Hematopoietic multipotent progenitor cell treated with erythropoietin and hydrocortisone succinate and interleukin-3 and kit ligand, for 17 days (in vitro differentiated cells): ENCODE data around the gene SLC8A1.

Experiments
- DNase-seq: peaks from one replicate; pipeline ENCODE4 v3.0.0-alpha.2; 2015; ENCODE audit warnings: low spot score

The SLC8A1 gene

GRCh38 chr2:40048506-40048905 lies 403.4 kb downstream of the SLC8A1 start:
- no peak for DNase-seq

- no peak for DNase-seq
These were observed 404.5 kb downstream of the SLC8A1 start for GRCh38 chr2:40047406-40047805.
